ENCODE data around the gene XPNPEP3.
"Not testable (repeated sequence)": the region's sequence is repeated elsewhere in the genome, so short reads cannot be mapped to it uniquely, and the experiment has no call there.

XPNPEP3 gene

DNA sequence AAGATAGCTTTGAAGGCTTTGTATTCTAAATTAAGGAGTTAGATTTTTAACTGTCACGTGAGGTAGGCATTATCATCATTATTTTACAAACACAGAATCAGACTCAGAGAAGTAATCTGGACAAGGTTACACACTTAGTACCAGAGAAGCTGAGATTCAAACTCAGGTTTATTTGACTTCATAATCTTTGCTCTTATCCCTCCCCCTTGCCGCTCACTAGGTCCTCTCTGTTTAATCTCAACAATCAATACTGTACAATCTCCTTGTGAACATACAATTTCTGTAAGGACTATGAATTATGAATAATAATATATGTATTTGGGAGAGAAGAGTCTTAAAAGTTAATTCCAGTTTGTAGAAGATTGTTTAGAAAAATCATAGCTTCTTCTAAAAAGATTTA, 10.2 kb downstream of the XPNPEP3 start:
- Histone ChIP-seq H3K4me3 (ENCODE audit: low read depth, low read length) (no peak overlapping the region), H3K27me3 (no peaks in the 10 kb centered on the region), H3K9me3 (no peaks in the 10 kb centered on the region), H3K4me1 (no peaks in the 10 kb centered on the region), H3K36me3 (peaks cover 10% of the 10 kb centered on the region)
- TF ChIP-seq, protein P1, sequence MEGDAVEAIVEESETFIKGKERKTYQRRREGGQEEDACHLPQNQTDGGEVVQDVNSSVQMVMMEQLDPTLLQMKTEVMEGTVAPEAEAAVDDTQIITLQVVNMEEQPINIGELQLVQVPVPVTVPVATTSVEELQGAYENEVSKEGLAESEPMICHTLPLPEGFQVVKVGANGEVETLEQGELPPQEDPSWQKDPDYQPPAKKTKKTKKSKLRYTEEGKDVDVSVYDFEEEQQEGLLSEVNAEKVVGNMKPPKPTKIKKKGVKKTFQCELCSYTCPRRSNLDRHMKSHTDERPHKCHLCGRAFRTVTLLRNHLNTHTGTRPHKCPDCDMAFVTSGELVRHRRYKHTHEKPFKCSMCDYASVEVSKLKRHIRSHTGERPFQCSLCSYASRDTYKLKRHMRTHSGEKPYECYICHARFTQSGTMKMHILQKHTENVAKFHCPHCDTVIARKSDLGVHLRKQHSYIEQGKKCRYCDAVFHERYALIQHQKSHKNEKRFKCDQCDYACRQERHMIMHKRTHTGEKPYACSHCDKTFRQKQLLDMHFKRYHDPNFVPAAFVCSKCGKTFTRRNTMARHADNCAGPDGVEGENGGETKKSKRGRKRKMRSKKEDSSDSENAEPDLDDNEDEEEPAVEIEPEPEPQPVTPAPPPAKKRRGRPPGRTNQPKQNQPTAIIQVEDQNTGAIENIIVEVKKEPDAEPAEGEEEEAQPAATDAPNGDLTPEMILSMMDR (IDR thresholded peaks at IDR 0.05; ENCODE audit: low read depth, low read length): no peak
- no peak for DNase-seq

DNA sequence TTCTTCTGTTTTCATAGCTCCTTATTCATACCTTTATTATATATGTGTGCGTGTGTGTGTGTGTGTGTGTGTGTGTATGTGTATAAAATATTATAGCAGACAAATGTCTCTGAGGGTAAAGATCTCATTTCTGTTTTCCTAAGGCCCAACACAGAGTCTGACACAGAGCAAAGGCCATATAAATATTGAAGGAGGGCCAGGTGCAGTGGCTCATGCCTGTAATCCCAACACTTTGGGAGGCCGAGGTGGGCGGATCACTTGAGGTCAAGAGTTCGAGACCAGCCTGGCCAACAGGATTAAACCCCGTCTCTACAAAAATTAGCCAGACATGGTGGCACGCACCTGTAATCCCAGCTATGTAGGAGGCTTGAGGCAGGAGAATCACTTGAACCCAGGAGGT, 11.4 kb downstream of the XPNPEP3 start:
- H3K9me3 ChIP-seq; H3K4me1 ChIP-seq; H3K4me3 ChIP-seq (ENCODE audit: low read depth, low read length); H3K27me3 ChIP-seq; DNase-seq: not testable (repeated sequence)
- H3K36me3 ChIP-seq: peaks cover 11% of the 10 kb centered on the region

DNA sequence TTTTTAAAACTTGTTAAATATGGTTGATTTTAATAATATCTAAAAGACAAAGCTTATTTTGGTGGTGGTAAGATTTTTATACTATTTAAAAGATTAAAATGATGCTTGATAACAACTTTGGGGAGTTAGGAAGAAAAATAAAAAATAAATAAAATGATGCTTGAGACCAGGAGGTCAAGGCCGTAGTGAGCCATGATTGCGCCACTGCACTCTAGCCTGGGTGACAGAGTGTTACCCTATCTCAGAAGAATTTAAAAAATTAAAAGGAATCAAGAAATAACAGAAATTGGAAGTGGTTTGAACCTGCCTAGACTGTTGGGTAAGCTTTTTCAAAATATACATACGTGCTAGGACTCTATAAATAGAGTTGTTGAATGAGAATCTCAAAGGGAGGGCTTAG, 17.1 kb downstream of the XPNPEP3 start:
- no peak for DNase-seq
- no peaks in the 10 kb centered on the region for H3K4me1 ChIP-seq
- peaks cover 17% of the 10 kb centered on the region for H3K36me3 ChIP-seq
- no peaks in the 10 kb centered on the region for H3K9me3 ChIP-seq
- H3K27me3 ChIP-seq: no peaks in the 10 kb centered on the region
- TF ChIP-seq, protein P1 (IDR thresholded peaks at IDR 0.05; ENCODE audit: low read depth, low read length): no peak
- no peak overlapping the region for H3K4me3 ChIP-seq (ENCODE audit: low read depth, low read length)

DNA sequence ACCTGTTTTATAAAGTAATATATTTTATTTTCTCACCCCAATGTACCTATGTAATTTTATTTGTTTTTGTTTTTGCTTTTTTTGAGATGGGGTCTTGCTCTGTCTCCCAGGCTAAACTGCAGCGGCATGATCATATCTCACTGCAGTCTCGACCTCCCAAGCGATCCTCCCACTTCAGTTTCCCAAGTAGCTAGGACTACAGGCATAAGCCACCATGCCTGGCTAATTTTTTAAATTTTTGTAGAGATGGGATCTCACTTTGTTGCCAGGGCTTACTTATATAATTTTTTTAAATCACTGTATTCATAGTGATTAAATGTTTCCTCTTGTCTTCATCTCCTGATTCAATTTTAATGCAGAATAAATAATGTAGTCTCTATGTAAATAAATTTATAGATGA, 18.2 kb downstream of the XPNPEP3 start:
- H3K36me3 ChIP-seq: peaks cover 14% of the 10 kb centered on the region
- DNase-seq: no peak
- H3K4me1 ChIP-seq: no peaks in the 10 kb centered on the region
- no peaks in the 10 kb centered on the region for H3K9me3 ChIP-seq
- H3K27me3 ChIP-seq: no peaks in the 10 kb centered on the region
- H3K4me3 ChIP-seq (ENCODE audit: low read depth, low read length): no peak overlapping the region
- TF ChIP-seq, protein P1 (IDR thresholded peaks at IDR 0.05; ENCODE audit: low read depth, low read length): no peak

DNA sequence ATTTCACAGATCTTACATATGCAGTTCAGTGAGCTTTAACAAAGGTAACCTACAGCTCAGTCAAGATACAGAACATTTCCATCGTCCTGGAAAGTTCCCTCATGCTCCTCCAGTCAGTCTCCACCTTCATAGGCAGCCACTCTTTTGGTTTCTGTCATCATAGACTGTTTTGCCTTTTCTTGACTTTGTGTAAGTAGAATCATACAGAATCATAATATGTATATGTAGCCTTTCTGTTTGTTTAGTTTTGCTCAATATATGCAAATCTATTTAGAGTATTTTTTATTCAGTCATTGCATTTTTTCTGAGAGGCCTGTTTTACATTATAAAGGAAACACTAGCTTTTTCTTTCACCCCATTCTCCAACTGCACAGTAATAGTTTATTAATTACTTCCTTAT, 20.0 kb downstream of the XPNPEP3 start:
- TF ChIP-seq, protein P1 (IDR thresholded peaks at IDR 0.05; ENCODE audit: low read depth, low read length): no peak
- H3K4me1 ChIP-seq: no peaks in the 10 kb centered on the region

DNA sequence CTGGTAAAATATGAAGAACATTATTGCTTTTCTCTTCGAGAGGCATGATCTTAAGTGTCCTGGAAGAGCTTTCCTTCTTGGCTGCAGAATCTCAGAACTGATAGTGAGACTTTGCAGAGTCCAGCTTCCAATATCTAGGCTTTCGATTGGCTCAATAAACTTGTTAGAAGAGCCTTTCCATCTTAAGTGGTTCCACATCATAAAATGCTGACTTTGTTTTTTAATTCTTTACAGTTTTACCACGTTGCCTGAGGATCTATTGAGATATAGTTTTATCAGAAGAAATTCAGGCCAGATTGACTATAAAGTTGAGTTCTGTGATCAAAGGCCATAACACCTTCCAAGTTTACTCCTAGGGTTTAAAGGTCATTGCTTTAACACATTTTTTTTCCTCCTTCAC, 20.5 kb downstream of the XPNPEP3 start:
- Histone ChIP-seq H3K4me3 (ENCODE audit: low read depth, low read length) (no peak overlapping the region), H3K4me1 (no peaks in the 10 kb centered on the region), H3K27me3 (no peaks in the 10 kb centered on the region), H3K9me3 (no peaks in the 10 kb centered on the region), H3K36me3 (peaks cover 18% of the 10 kb centered on the region)
- TF ChIP-seq, protein P1 (IDR thresholded peaks at IDR 0.05; ENCODE audit: low read depth, low read length): no peak
- DNase-seq: no peak

More for the DNA sequence above, 20.0 kb downstream of the XPNPEP3 start:
- Histone ChIP-seq H3K27me3 (no peaks in the 10 kb centered on the region), H3K4me3 (ENCODE audit: low read depth, low read length) (no peak overlapping the region), H3K9me3 (no peaks in the 10 kb centered on the region), H3K36me3 (peaks cover 17% of the 10 kb centered on the region)
- no peak for DNase-seq

DNA sequence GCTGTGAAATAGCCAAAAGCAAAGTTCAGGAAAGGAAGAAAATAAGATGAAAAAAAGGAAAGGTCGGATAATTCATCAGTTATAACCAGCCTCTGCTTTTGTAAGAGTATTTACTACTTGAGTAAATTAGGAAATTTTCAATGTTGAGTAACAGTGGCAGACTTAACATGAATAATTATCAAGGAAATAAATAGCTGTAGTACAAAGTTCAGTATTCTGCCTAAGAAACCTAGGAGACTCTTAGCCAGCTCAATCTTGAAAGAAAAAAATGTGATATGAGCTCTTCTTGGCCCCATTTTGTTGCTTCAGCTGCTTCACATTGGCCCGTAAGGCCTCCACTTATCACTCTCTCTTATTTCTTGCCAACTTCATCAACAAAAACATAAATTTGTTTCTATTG, 22.0 kb downstream of the XPNPEP3 start:
- Histone ChIP-seq H3K9me3 (no peaks in the 10 kb centered on the region), H3K36me3 (peaks cover 31% of the 10 kb centered on the region), H3K4me3 (ENCODE audit: low read depth, low read length) (no peak overlapping the region), H3K27me3 (no peaks in the 10 kb centered on the region), H3K4me1 (no peaks in the 10 kb centered on the region)
- no peak for DNase-seq
- TF ChIP-seq, protein P1 (IDR thresholded peaks at IDR 0.05; ENCODE audit: low read depth, low read length): no peak
